Measurements from ENCODE around the gene MTERF1.

MTERF1 gene

DNA sequence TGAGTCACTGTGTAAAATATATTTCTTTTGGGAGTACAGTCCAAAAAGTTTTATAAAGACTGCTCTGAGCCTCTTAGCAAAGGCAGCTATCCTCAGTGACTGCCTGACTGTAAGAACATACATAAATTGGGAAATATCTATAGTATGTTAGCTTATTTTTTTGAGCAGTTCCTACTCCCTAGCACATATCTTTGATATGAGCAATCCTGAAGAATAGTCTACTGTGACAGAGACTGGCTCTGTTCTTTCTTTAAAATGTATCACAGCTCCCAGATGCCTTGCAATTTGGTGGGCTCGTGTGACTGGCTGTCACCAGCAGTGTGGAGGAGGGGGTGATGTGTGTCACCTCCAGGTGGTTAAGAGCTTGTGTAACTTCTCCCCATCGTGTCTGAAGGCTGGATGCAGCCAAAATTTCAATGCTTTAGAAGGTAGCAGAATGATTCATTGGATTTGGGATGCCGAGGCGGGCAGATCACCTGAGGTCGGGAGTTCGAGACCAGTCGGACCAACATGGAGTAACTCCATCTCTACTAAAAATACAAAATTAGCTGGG lies 47.9 kb downstream of the MTERF1 start:
- no peak overlapping the region for H3K27ac Mint-ChIP-seq

GRCh38 chr7:91827169-91827568 lies 53.3 kb downstream of the MTERF1 start:
- Mint-ChIP-seq H3K27me3 (no peaks in the 10 kb centered on the region), H3K4me3 (no peak overlapping the region), H3K36me3 (peaks cover 17% of the 10 kb centered on the region), H3K4me1 (peaks cover 2% of the 10 kb centered on the region), H3K27ac (no peak overlapping the region), H3K9me3 (peaks cover 4% of the 10 kb centered on the region)
- no peak for DNase-seq (ENCODE audit: low spot score in 2 of 2)
- ATAC-seq (ENCODE audit: low read depth): no peak

More for the DNA sequence above, 47.9 kb downstream of the MTERF1 start:
- Mint-ChIP-seq H3K4me1 (peaks cover 2% of the 10 kb centered on the region), H3K9me3 (no peaks in the 10 kb centered on the region), H3K27me3 (no peaks in the 10 kb centered on the region), H3K36me3 (no peaks in the 10 kb centered on the region), H3K4me3 (no peak overlapping the region)
- ATAC-seq (ENCODE audit: low read depth) (no peak), DNase-seq (ENCODE audit: low spot score in 2 of 2) (no peak)

- peaks cover 2% of the 10 kb centered on the region for H3K4me1 Mint-ChIP-seq
- DNase-seq (ENCODE audit: low spot score in 2 of 2): no peak
- H3K27ac Mint-ChIP-seq: no peak overlapping the region
- H3K27me3 Mint-ChIP-seq: no peaks in the 10 kb centered on the region
- H3K36me3 Mint-ChIP-seq: peaks cover 17% of the 10 kb centered on the region
- peaks cover 9% of the 10 kb centered on the region for H3K9me3 Mint-ChIP-seq
- no peak for ATAC-seq (ENCODE audit: low read depth)
- no peak overlapping the region for H3K4me3 Mint-ChIP-seq
Measured at GRCh38 chr7:91826377-91826776, 54.1 kb downstream of the MTERF1 start.

DNA sequence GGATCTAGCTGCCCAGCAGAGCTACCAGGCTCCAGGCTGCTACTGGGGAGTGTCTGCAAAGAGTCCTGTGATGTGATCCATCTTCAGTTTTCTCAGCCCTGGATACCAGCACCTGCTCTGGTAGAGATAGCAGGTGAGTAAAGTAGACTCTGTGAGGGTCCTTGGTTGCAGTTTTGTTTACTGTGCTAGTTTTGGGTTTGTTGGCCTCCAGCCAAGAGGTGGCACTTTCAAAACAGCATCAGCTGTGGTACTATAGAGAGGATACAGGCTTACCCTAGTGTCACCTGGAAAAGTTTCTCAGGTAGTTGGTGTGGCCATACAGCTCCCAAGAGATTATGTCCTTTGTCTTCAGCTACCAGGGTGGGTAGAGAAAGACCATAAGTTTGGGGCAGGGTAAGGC lies 56.3 kb downstream of the MTERF1 start:
- no peak overlapping the region for H3K27ac Mint-ChIP-seq

More for the DNA sequence above, 56.3 kb downstream of the MTERF1 start:
- Mint-ChIP-seq H3K4me3 (no peak overlapping the region), H3K27me3 (no peaks in the 10 kb centered on the region), H3K9me3 (peaks cover 21% of the 10 kb centered on the region), H3K4me1 (no peaks in the 10 kb centered on the region), H3K36me3 (peaks cover 17% of the 10 kb centered on the region)
- ATAC-seq (ENCODE audit: low read depth) (no peak), DNase-seq (ENCODE audit: low spot score in 2 of 2) (no peak)

All from memory B cell (primary cell).